Esophagus squamous epithelium (tissue), 5 donors: Measurements from ENCODE around the gene MICAL2. TPM values are rescaled to one million over a fixed set of nuclear protein-coding genes. Genes with fewer than 3 reads are reported as not detected.

Experiments
- DNase-seq: peaks from one replicate; lab custom pipeline; 2025; lab: John Stamatoyannopoulos, UW
- H3K27ac ChIP-seq, 4 donors: fragments of 200-600 bp; sonication (generic); one replicate each; pipeline ENCODE4 v1.5.1; 2016 to 2019; ENCODE audit warnings: mild to moderate bottlenecking in 1 of 4
- H3K27me3 ChIP-seq, 4 donors: fragments of 200-600 bp; sonication (generic); 1 replicate in 3 of 4; 2 replicates in 1 of 4; pipeline versions ENCODE4 v1.5.1 to v1.6.0; 2017 to 2021; ENCODE audit warnings: antibody characterized with exemption in 1 of 4
- H3K36me3 ChIP-seq, 3 donors: fragments of 200-600 bp; sonication (generic); one replicate each; pipeline ENCODE4 v1.5.1; 2016 to 2019
- H3K4me1 ChIP-seq, 3 donors: fragments of 200-600 bp; sonication (generic); one replicate each; pipeline ENCODE4 v1.5.1; 2017 to 2019
- H3K4me3 ChIP-seq, 4 donors: fragments of 200-600 bp; sonication (generic); 1 replicate in 3 of 4; 2 replicates in 1 of 4; pipeline ENCODE4 v1.5.1; 2016 to 2019; ENCODE audit warnings: mild to moderate bottlenecking in 2 of 4, moderate library complexity in 1 of 4
- H3K9me3 ChIP-seq, 3 donors: fragments of 200-600 bp; sonication (generic); one replicate each; pipeline ENCODE4 v1.5.1; 2016 to 2019
- POLR2A ChIP-seq, 4 donors: fragments of 450-650 bp; IDR thresholded peaks; one replicate each; pipeline ENCODE4 v1.6.1; 2017; ENCODE audit warnings: antibody characterized with exemption in 4 of 4, mild to moderate bottlenecking in 4 of 4, moderate library complexity in 3 of 4
- WGBS, 2 donors: methylation state at CpG; one replicate each; pipeline ENCODE4 v1.1.5; 2018; 5-methylcytosine and 5-hydroxymethylcytosine counted together
- intact Hi-C: fragments of 100-400 bp; cut with DNase I; formaldehyde crosslinking; loops from one replicate; pipeline ENCODE4 v1.15.0; 2022
- total RNA-seq, 4 donors: library from RNA; depleted of rRNA; stranded (reverse); fragments of >200 nt; gene quantifications; one replicate each; pipeline ENCODE4 v1.1.0, GENCODE V29; 2016
- TF ChIP-seq, protein P1 (sequence below), 6 experiments: fragments of 450-650 bp in 4 of 6; fragments of 200-600 bp in 2 of 6; sonication (generic) in 2 of 6; IDR thresholded peaks; one replicate each; pipeline ENCODE4 v1.5.1; 2016 to 2019; ENCODE audit warnings: antibody characterized with exemption in 6 of 6, mild to moderate bottlenecking in 4 of 6, moderate library complexity in 4 of 6
- donor health status: DM: yes; HTN: yes; CAD: no.

Gene MICAL2
- total RNA-seq, 4 donors from 2014 or later = 10.1 to 49.0 (median 19.8) TPM

- TF ChIP-seq, protein P1, sequence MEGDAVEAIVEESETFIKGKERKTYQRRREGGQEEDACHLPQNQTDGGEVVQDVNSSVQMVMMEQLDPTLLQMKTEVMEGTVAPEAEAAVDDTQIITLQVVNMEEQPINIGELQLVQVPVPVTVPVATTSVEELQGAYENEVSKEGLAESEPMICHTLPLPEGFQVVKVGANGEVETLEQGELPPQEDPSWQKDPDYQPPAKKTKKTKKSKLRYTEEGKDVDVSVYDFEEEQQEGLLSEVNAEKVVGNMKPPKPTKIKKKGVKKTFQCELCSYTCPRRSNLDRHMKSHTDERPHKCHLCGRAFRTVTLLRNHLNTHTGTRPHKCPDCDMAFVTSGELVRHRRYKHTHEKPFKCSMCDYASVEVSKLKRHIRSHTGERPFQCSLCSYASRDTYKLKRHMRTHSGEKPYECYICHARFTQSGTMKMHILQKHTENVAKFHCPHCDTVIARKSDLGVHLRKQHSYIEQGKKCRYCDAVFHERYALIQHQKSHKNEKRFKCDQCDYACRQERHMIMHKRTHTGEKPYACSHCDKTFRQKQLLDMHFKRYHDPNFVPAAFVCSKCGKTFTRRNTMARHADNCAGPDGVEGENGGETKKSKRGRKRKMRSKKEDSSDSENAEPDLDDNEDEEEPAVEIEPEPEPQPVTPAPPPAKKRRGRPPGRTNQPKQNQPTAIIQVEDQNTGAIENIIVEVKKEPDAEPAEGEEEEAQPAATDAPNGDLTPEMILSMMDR (IDR thresholded peaks at IDR 0.05) = no peak
- TF ChIP-seq POLR2A (IDR thresholded peaks at IDR 0.05) = no peak
- Histone ChIP-seq H3K4me3 (no peak overlapping the region), H3K36me3 (no peaks in the 10 kb centered on the region), H3K27me3 (no peaks in the 10 kb centered on the region), H3K9me3 (no peaks in the 10 kb centered on the region), H3K27ac (peak overlapping the region in 1 of 4 donors; percentile 78), H3K4me1 (peaks cover 30 to 91% (median 39%) of the 10 kb centered on the region in 3 donors)
- 84 to 88% methylated on average over 1 of the region's 1 CpG for WGBS, 2 donors
- no peak for DNase-seq
- intact Hi-C loops = no loop called here
Observed at GRCh38 chr11:12135185-12135584, 24.8 kb downstream of the MICAL2 start.

- Histone ChIP-seq H3K36me3 (no peaks in the 10 kb centered on the region), H3K27ac (peak overlapping the region; percentile 70 to 83 (median 78)), H3K4me1 (peaks cover 31 to 80% (median 42%) of the 10 kb centered on the region in 3 donors), H3K4me3 (peak overlapping the region in 1 of 4 donors; percentile 6), H3K9me3 (no peaks in the 10 kb centered on the region), H3K27me3 (no peaks in the 10 kb centered on the region)
- TF ChIP-seq, protein P1 (IDR thresholded peaks at IDR 0.05) = peak in 1 of 6 experiments; percentile 3
- TF ChIP-seq POLR2A (IDR thresholded peaks at IDR 0.05) = no peak
- DNase-seq = no peak
- intact Hi-C loops = no loop called here
- 35 to 58% methylated on average over 6 to 9 of the region's 12 CpGs for WGBS, 2 donors
Observed at GRCh38 chr11:12137005-12137690, 26.8 kb downstream of the MICAL2 start.

- Histone ChIP-seq H3K9me3 (no peaks in the 10 kb centered on the region), H3K27ac (peak overlapping the region; percentile 70 to 83 (median 78)), H3K27me3 (no peaks in the 10 kb centered on the region), H3K4me3 (no peak overlapping the region), H3K4me1 (peaks cover 31 to 72% (median 42%) of the 10 kb centered on the region in 3 donors), H3K36me3 (no peaks in the 10 kb centered on the region)
- WGBS, 2 donors = 45 to 49% methylated on average over 7 to 11 of the region's 13 CpGs
- intact Hi-C loops = no loop called here
- TF ChIP-seq POLR2A (IDR thresholded peaks at IDR 0.05) = no peak
- TF ChIP-seq, protein P1 (IDR thresholded peaks at IDR 0.05) = no peak
- no peak for DNase-seq
Observed at GRCh38 chr11:12137938-12138731, 27.7 kb downstream of the MICAL2 start.

- H3K4me1 ChIP-seq = peaks cover 31 to 75% (median 48%) of the 10 kb centered on the region in 3 donors
- H3K27me3 ChIP-seq = no peaks in the 10 kb centered on the region
- no peak for DNase-seq
- 44 to 59% methylated on average over 3 to 11 of the region's 12 CpGs for WGBS, 2 donors
- no peaks in the 10 kb centered on the region for H3K9me3 ChIP-seq
- no peak overlapping the region for H3K4me3 ChIP-seq
- intact Hi-C loops = no loop called here
- TF ChIP-seq POLR2A (IDR thresholded peaks at IDR 0.05) = no peak
- TF ChIP-seq, protein P1 (IDR thresholded peaks at IDR 0.05) = no peak
- H3K36me3 ChIP-seq = no peaks in the 10 kb centered on the region
- H3K27ac ChIP-seq = peak overlapping the region; percentile 63 to 83 (median 78)
Observed at GRCh38 chr11:12139144-12139881, 28.9 kb downstream of the MICAL2 start.
